ENCODE data around the gene GLMP. TPM values are rescaled to one million over a fixed set of nuclear protein-coding genes. Genes with fewer than 3 reads are reported as not detected.

GLMP gene
- total and polyA plus RNA-seq, 2 of the 13 experiments (the other 11 are each of a cell fraction or from before 2014, with no cell fraction given), result 44.6 to 75.8 TPM

DNA sequence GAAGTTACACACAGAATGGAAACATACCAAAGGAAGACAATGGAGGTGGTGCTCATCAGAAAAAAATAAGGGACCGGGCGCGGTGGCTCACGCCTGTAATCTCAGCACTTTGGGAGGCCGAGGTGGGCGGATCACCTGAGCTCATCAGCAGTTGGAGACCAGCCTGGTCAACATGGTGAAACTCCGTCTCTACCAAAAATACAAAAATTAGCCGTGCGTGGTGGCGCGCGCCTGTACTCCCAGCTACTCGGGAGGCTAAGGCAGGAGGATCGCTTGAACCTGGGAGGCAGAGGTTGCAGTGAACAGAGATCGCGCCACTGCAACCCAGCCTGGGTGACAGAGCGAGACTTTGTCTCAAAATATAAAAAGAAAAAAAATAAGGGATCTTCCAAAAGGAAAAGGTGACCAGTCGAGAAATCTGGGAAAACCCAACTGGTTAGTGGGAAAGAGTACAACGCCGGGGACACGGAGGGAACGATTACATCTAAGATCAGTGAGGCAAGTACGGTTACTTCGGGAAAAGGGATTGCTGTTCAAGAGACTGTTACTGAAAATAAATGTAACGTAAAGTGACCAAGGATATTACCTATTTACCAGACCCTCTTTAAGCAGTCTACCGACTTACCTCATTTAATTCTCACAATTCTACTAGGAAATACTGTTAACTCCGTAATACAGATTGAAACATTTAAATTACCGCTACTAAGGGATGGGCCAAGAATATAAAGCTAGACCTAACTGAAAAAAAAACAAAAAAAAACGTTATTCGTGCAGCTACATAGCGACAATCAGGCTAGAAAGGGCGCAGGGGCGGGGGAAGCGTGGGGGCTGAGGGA is 41.8 kb upstream of the GLMP start (continued):
- TF ChIP-seq, protein P1, sequence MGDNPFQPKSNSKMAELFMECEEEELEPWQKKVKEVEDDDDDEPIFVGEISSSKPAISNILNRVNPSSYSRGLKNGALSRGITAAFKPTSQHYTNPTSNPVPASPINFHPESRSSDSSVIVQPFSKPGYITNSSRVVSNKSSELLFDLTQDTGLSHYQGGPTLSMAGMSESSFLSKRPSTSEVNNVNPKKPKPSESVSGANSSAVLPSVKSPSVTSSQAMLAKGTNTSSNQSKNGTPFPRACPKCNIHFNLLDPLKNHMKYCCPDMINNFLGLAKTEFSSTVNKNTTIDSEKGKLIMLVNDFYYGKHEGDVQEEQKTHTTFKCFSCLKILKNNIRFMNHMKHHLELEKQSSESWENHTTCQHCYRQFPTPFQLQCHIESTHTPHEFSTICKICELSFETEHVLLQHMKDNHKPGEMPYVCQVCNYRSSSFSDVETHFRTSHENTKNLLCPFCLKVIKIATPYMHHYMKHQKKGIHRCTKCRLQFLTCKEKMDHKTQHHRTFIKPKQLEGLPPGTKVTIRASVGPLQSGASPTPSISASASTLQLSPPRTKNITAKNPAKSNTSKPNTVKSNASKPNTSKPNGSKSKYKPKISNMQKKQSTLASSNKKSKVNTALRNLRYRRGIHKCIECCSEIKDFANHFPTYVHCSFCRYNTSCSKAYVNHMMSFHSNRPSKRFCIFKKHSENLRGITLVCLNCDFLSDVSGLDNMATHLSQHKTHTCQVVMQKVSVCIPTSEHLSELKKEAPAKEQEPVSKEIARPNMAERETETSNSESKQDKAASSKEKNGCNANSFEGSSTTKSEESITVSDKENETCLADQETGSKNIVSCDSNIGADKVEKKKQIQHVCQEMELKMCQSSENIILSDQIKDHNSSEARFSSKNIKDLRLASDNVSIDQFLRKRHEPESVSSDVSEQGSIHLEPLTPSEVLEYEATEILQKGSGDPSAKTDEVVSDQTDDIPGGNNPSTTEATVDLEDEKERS (CRISPR knock-in tag; IDR thresholded peaks at IDR 0.05), result 0 out of 2 replicates have a peak, but pooled peaks have one; percentile 45
- TF ChIP-seq HDAC1 (CRISPR knock-in tag; IDR thresholded peaks at IDR 0.05) (0 out of 2 replicates have a peak, but pooled peaks have one; percentile 28), ZFP82 (CRISPR knock-in tag; IDR thresholded peaks at IDR 0.05; ENCODE audit: borderline replicate concordance) (peak; percentile 59; the same call in 1 of the 2 replicates), ZMYM2 (CRISPR knock-in tag; IDR thresholded peaks at IDR 0.05) (peak; percentile 17; the same call in 1 of the 2 replicates), ISX (CRISPR knock-in tag; conservative IDR thresholded peaks at IDR 0.05) (no peak), ZNF124 (CRISPR knock-in tag; IDR thresholded peaks at IDR 0.05) (no peak), ZSCAN30 (CRISPR knock-in tag; IDR thresholded peaks at IDR 0.05) (no peak), ZNF773 (CRISPR knock-in tag; IDR thresholded peaks at IDR 0.05; ENCODE audit: borderline replicate concordance) (no peak), KDM1A (CRISPR knock-in tag; IDR thresholded peaks at IDR 0.05) (0 out of 2 replicates have a peak, but pooled peaks have one; percentile 19), ARHGAP35 (CRISPR knock-in tag; IDR thresholded peaks at IDR 0.05; ENCODE audit: borderline replicate concordance) (no peak), ELF3 (CRISPR knock-in tag; IDR thresholded peaks at IDR 0.05) (no peak), EZH2 (conservative IDR thresholded peaks at IDR 0.05; ENCODE audit: low read depth, low read length) (no peak), JDP2 (CRISPR knock-in tag; IDR thresholded peaks at IDR 0.05; ENCODE audit: borderline replicate concordance) (no peak), AGO1 (IDR thresholded peaks at IDR 0.05; ENCODE audit: low read depth, low read length, poor library complexity, severe bottlenecking) (no peak), ADNP (CRISPR knock-in tag; IDR thresholded peaks at IDR 0.05) (0 out of 2 replicates have a peak, but pooled peaks have one; percentile 42), KDM5A (IDR thresholded peaks at IDR 0.05; ENCODE audit: borderline replicate concordance, low read length) (peak; percentile 58; the same call in 1 of the 2 replicates)
- TF ChIP-seq, protein P2, sequence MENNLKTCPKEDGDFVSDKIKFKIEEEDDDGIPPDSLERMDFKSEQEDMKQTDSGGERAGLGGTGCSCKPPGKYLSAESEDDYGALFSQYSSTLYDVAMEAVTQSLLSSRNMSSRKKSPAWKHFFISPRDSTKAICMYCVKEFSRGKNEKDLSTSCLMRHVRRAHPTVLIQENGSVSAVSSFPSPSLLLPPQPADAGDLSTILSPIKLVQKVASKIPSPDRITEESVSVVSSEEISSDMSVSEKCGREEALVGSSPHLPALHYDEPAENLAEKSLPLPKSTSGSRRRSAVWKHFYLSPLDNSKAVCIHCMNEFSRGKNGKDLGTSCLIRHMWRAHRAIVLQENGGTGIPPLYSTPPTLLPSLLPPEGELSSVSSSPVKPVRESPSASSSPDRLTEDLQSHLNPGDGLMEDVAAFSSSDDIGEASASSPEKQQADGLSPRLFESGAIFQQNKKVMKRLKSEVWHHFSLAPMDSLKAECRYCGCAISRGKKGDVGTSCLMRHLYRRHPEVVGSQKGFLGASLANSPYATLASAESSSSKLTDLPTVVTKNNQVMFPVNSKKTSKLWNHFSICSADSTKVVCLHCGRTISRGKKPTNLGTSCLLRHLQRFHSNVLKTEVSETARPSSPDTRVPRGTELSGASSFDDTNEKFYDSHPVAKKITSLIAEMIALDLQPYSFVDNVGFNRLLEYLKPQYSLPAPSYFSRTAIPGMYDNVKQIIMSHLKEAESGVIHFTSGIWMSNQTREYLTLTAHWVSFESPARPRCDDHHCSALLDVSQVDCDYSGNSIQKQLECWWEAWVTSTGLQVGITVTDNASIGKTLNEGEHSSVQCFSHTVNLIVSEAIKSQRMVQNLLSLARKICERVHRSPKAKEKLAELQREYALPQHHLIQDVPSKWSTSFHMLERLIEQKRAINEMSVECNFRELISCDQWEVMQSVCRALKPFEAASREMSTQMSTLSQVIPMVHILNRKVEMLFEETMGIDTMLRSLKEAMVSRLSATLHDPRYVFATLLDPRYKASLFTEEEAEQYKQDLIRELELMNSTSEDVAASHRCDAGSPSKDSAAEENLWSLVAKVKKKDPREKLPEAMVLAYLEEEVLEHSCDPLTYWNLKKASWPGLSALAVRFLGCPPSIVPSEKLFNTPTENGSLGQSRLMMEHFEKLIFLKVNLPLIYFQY (CRISPR knock-in tag; IDR thresholded peaks at IDR 0.05; ENCODE audit: borderline replicate concordance), result no peak
- TF ChIP-seq, protein P3, sequence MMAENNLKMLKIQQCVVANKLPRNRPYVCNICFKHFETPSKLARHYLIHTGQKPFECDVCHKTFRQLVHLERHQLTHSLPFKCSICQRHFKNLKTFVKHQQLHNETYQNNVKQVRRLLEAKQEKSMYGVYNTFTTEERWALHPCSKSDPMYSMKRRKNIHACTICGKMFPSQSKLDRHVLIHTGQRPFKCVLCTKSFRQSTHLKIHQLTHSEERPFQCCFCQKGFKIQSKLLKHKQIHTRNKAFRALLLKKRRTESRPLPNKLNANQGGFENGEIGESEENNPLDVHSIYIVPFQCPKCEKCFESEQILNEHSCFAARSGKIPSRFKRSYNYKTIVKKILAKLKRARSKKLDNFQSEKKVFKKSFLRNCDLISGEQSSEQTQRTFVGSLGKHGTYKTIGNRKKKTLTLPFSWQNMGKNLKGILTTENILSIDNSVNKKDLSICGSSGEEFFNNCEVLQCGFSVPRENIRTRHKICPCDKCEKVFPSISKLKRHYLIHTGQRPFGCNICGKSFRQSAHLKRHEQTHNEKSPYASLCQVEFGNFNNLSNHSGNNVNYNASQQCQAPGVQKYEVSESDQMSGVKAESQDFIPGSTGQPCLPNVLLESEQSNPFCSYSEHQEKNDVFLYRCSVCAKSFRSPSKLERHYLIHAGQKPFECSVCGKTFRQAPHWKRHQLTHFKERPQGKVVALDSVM (CRISPR knock-in tag; IDR thresholded peaks at IDR 0.05), result peak; percentile 93
- TF ChIP-seq, protein P4, sequence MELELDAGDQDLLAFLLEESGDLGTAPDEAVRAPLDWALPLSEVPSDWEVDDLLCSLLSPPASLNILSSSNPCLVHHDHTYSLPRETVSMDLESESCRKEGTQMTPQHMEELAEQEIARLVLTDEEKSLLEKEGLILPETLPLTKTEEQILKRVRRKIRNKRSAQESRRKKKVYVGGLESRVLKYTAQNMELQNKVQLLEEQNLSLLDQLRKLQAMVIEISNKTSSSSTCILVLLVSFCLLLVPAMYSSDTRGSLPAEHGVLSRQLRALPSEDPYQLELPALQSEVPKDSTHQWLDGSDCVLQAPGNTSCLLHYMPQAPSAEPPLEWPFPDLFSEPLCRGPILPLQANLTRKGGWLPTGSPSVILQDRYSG (CRISPR knock-in tag; IDR thresholded peaks at IDR 0.05), result no peak
